Activated CD4-positive, alpha-beta memory T cell treated with anti-CD3 and anti-CD28 coated beads, Interleukin-2, amount 10 ng/mL, durations not matched to agents 7 days and 5 days (primary cell): ENCODE data around the gene FAM170A. TPM values are rescaled to one million over a fixed set of nuclear protein-coding genes. Genes with fewer than 3 reads are reported as not detected.

Experiments used
- CTCF ChIA-PET: fragments of 350-600 bp; sonication (Branson Sonifier 250); formaldehyde crosslinking; loops from one replicate; lab custom pipeline; 2021; ENCODE audit warnings: antibody characterized with exemption, inconsistent platforms; lab: Charles Lee
- POLR2A ChIA-PET: fragments of 350-600 bp; sonication (Branson Sonifier 250); formaldehyde crosslinking; loops from one replicate; lab custom pipeline; 2021; ENCODE audit warnings: antibody characterized with exemption; lab: Charles Lee
- DNase-seq: peaks from one replicate; pipeline ENCODE4 v3.0.0-alpha.2; 2020
- H3K27ac Mint-ChIP-seq: one replicate; pipeline ENCODE4 v1.8.0; 2021; ENCODE audit warnings: mild to moderate bottlenecking, mixed read lengths
- H3K27me3 Mint-ChIP-seq: one replicate; pipeline ENCODE4 v1.8.0; 2021; ENCODE audit warnings: mixed read lengths
- H3K36me3 Mint-ChIP-seq: one replicate; pipeline ENCODE4 v1.8.0; 2021; ENCODE audit warnings: low read depth, mixed read lengths
- H3K4me1 Mint-ChIP-seq: one replicate; pipeline ENCODE4 v1.8.0; 2021; ENCODE audit warnings: mixed read lengths
- H3K4me3 Mint-ChIP-seq: one replicate; pipeline ENCODE4 v1.8.0; 2021; ENCODE audit warnings: mild to moderate bottlenecking, mixed read lengths
- H3K9me3 Mint-ChIP-seq: one replicate; pipeline ENCODE4 v1.8.0; 2021; ENCODE audit warnings: mixed read lengths
- total RNA-seq, 2 experiments: library from RNA; stranded (reverse); gene quantifications; one replicate each; pipeline ENCODE4 v1.2.3, GENCODE V29; 2021

FAM170A gene
- total RNA-seq, 2 experiments from 2014 or later, result not detected

- no peak for DNase-seq
- Mint-ChIP-seq H3K9me3 (peaks cover 3% of the 10 kb centered on the region), H3K27ac (no peak overlapping the region), H3K4me1 (no peaks in the 10 kb centered on the region), H3K27me3 (no peaks in the 10 kb centered on the region), H3K36me3 (no peaks in the 10 kb centered on the region), H3K4me3 (no peak overlapping the region)
- POLR2A ChIA-PET, result no interaction called here
- CTCF ChIA-PET, result no interaction called here
Observed at GRCh38 chr5:119678351-119679028, 49.1 kb downstream of the FAM170A start.

GRCh38 chr5:119680080-119680479 is 50.7 kb downstream of the FAM170A start:
- no peaks in the 10 kb centered on the region for H3K4me1 Mint-ChIP-seq
- CTCF ChIA-PET, result no interaction called here
- H3K36me3 Mint-ChIP-seq, result no peaks in the 10 kb centered on the region
- H3K9me3 Mint-ChIP-seq, result peaks cover 6% of the 10 kb centered on the region
- no peaks in the 10 kb centered on the region for H3K27me3 Mint-ChIP-seq
- no peak overlapping the region for H3K4me3 Mint-ChIP-seq
- POLR2A ChIA-PET, result no interaction called here
- no peak overlapping the region for H3K27ac Mint-ChIP-seq
- no peak for DNase-seq

GRCh38 chr5:119681734-119682133 is 52.4 kb downstream of the FAM170A start:
- H3K27me3 Mint-ChIP-seq, result no peaks in the 10 kb centered on the region
- no peak overlapping the region for H3K4me3 Mint-ChIP-seq
- H3K36me3 Mint-ChIP-seq, result no peaks in the 10 kb centered on the region
- peaks cover 6% of the 10 kb centered on the region for H3K9me3 Mint-ChIP-seq
- ChIA-PET POLR2A (no interaction called here), CTCF (no interaction called here)
- H3K27ac Mint-ChIP-seq, result no peak overlapping the region
- no peaks in the 10 kb centered on the region for H3K4me1 Mint-ChIP-seq
- DNase-seq, result no peak

GRCh38 chr5:119682372-119682771 is 53.0 kb downstream of the FAM170A start:
- ChIA-PET CTCF (no interaction called here), POLR2A (no interaction called here)
- Mint-ChIP-seq H3K27me3 (no peaks in the 10 kb centered on the region), H3K4me1 (no peaks in the 10 kb centered on the region), H3K9me3 (peaks cover 6% of the 10 kb centered on the region), H3K36me3 (no peaks in the 10 kb centered on the region), H3K27ac (no peak overlapping the region), H3K4me3 (no peak overlapping the region)
- no peak for DNase-seq

Other genes starting within 250 kb of the FAM170A start
- gene HSD17B4, start 177.1 kb upstream of the FAM170A start, total RNA-seq, result 10 to 100 TPM; 57.2 to 59.1 TPM